IPS-20b (cell line): Measurements from ENCODE around the gene TCF20.

ENCODE experiments used
- H3K27ac ChIP-seq: one replicate; pipeline ENCODE4 v1.5.1; 2013; ENCODE audit warnings: low read length
- H3K27me3 ChIP-seq: 2 replicates; pipeline ENCODE4 v1.6.1; 2013; ENCODE audit warnings: mild to moderate bottlenecking, low read length, inconsistent platforms; ENCODE audit not compliant: insufficient read depth
- H3K36me3 ChIP-seq: 2 replicates; pipeline ENCODE4 v1.6.1; 2013; ENCODE audit warnings: low read depth, mild to moderate bottlenecking, inconsistent platforms, low read length, moderate library complexity; ENCODE audit not compliant: insufficient read depth
- H3K4me1 ChIP-seq: 2 replicates; pipeline ENCODE4 v1.6.1; 2013; ENCODE audit warnings: mild to moderate bottlenecking, control low read depth, inconsistent platforms, low read length, moderate library complexity; ENCODE audit not compliant: insufficient read depth
- H3K4me3 ChIP-seq: 2 replicates; pipeline ENCODE4 v1.5.1; 2013; ENCODE audit warnings: mild to moderate bottlenecking, low read length, inconsistent platforms
- H3K9ac ChIP-seq: 2 replicates; pipeline ENCODE4 v1.6.1; 2013; ENCODE audit warnings: low read depth, mild to moderate bottlenecking, inconsistent platforms, low read length, moderate library complexity
- H3K9me3 ChIP-seq: 2 replicates; pipeline ENCODE4 v1.6.1; 2013; ENCODE audit warnings: mild to moderate bottlenecking, low read depth, low read length, inconsistent platforms; ENCODE audit not compliant: insufficient read depth

The TCF20 gene

GRCh38 chr22:42309865-42310264 is 39.4 kb upstream of the TCF20 start:
- Histone ChIP-seq H3K4me1 (peaks cover 8% of the 10 kb centered on the region; the same call in 1 of the 2 replicates), H3K4me3 (no peak overlapping the region), H3K27me3 (peaks cover 14% of the 10 kb centered on the region), H3K9me3 (no peaks in the 10 kb centered on the region), H3K36me3 (no peaks in the 10 kb centered on the region), H3K9ac (no peak overlapping the region), H3K27ac (no peak overlapping the region)

DNA sequence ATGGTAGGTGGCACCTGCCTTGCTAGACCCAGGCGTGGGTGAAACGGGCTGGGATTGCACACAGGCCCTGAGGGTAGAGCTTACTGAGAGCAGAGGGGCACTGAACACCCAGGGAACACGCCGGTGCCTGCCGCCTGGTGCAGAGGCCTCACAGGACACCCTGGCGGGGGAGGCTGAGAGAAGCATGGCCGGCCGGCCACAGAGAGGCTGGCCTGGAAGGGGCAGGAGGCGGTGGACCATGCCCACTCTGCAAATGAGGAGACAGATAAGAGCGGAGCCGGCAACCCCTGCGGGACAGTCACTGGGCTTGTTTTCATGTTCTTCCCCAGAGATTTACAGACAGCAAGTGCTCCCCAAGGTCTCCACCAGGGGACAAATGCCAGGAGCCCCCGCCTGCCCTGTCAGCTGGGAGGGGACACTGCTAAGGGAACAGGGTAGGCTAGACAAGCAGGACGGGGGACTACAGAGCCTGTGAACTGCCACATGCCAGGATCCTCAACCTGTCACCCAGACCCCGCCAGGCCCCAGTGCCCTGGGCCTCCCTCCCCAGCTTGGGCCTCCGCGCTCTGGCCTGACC is 38.5 kb upstream of the TCF20 start:
- Histone ChIP-seq H3K27me3 (peaks cover 23% of the 10 kb centered on the region), H3K9ac (no peak overlapping the region), H3K4me3 (no peak overlapping the region), H3K27ac (no peak overlapping the region), H3K9me3 (no peaks in the 10 kb centered on the region), H3K4me1 (peaks cover 7% of the 10 kb centered on the region; the same call in 1 of the 2 replicates), H3K36me3 (no peaks in the 10 kb centered on the region)

DNA sequence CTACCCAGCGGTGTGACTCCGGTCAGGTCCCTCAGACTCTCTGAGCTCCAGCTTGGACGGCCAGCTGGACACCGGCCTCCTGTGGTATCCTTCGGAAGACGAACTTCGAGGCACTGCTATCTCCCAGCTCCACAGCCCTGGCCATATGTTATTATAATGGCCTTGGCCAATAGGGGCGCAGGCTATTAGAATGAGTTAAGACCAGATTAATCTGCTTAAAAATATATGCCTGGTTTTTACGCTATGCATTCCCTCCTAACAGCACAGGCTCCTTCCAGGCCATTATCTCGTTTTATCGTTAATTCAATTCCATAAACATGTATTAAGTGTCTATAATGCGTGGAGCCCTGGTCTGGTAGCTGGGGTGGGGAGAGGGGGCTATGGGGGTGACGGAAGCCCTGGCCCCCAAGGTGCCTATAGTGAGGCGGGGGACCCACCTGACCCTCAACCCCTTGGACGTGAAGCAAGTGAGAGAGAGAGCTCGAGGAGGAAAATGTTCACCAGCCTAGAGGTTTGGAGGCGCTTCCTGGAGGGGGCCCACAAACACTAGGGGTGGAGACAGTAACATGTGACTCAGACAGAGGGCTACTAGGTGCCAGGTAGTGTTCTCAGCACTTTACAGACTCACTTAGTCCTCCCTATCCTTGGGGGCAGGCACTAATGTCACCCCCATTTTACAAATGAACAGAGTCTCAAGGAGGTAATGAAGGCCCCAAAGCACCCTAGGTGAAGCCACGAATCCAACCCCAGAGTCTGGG is 37.5 kb upstream of the TCF20 start:
- Histone ChIP-seq H3K9me3 (no peaks in the 10 kb centered on the region), H3K27ac (no peak overlapping the region), H3K4me1 (peaks cover 14% of the 10 kb centered on the region), H3K36me3 (no peaks in the 10 kb centered on the region), H3K9ac (no peak overlapping the region), H3K27me3 (peaks cover 29% of the 10 kb centered on the region), H3K4me3 (no peak overlapping the region)

DNA sequence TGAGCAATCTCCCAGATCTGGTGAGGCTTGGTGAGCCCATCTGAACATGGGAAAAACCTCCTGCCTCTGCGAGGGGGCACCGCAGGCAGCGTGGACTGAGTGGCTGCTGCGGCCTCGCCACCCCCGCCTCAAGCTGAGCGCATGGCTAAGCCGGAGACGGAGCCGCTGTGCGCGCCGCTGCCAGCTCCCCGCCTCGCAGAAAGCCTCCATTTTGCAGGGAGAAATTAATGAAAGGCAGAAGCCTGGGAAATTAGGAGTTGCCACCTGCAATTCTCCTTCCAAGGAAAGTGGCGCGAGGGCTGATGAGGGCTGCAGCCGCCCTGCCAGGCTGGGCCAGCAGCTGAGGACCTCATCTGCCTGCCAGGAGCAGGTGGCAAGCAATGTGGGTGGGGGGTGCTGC is 35.6 kb upstream of the TCF20 start:
- no peak overlapping the region for H3K4me3 ChIP-seq
- H3K4me1 ChIP-seq: peaks cover 17% of the 10 kb centered on the region

DNA sequence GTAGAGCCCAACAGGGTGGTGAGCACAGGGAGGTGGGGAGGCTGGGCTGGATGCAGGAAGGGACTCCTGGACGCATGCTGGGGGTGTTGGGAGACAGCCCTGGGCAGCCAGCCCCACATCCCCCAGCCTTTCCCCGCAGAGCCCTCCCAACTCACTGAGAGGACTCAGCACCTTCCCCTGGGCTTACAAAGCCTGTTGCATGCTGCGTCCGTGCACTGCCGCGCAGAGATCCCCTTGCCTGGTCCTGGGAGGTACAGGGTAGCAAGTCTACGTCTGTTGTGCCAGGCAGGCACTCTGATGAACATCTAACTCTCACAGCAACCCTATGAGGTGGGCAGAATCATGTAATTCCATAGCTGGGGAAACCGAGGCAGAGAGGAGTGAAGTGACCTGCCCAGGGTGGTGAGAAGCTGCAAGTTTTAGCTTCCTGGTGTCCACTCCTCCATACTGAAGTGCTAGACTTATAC is 33.9 kb upstream of the TCF20 start:
- H3K4me1 ChIP-seq: peaks cover 29% of the 10 kb centered on the region
- H3K9ac ChIP-seq: no peak overlapping the region; the same call in 1 of the 2 replicates
- peak overlapping the region; percentile 54; the same call in 1 of the 2 replicates for H3K4me3 ChIP-seq

More for the DNA sequence above, 35.6 kb upstream of the TCF20 start:
- no peaks in the 10 kb centered on the region for H3K36me3 ChIP-seq
- no peak overlapping the region for H3K27ac ChIP-seq
- peaks cover 34% of the 10 kb centered on the region for H3K27me3 ChIP-seq
- no peaks in the 10 kb centered on the region for H3K9me3 ChIP-seq
- no peak overlapping the region for H3K9ac ChIP-seq

DNA sequence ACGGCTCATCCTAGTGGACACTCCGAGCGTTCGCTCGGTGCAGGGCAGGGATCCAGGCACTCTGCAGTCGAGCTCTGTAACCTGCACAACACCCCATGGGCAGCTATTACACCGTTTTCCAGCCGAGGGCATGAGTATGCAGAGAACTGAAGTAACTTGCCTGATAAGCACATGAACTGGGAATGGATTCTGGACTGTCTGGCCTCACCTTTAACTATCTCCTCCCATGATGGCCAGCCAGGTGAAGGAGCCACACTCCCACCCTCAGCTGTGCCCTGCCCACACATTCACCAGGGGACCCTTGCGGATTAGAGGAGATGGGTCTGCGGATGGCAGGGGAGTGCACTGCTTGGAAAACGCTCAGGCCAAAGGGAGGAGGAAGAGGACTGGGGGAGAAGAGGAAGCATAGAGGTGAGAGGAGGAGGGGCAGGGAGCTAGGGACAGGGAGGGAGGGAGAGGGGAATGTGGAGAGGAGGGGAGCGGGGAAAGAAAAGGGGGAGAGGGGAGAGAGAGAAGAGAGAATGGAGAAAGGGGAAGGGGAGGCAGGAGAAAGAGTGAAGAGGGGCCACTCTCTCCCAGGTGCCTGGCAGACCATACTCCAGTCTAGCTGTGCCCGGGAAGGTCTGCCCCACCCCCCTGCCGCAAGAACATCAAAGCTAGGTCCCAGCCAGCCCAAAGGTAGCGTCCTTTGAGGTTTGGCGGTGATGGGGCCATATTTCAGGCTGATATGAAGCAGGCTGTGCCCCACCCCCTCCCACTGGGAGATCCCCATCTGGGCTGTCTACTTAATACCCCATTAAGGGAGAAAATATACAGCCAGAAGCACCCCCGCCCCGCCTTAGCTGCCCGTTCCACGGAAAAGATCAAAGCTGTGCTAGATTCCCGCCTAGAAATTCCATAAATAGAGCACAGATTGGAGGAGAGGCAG is 33.2 kb upstream of the TCF20 start:
- Histone ChIP-seq H3K9me3 (no peaks in the 10 kb centered on the region), H3K9ac (no peak overlapping the region; the same call in 1 of the 2 replicates), H3K36me3 (no peaks in the 10 kb centered on the region), H3K27me3 (peaks cover 34% of the 10 kb centered on the region), H3K4me3 (peak overlapping the region; percentile 54; the same call in 1 of the 2 replicates), H3K27ac (no peak overlapping the region), H3K4me1 (peaks cover 35% of the 10 kb centered on the region)

More for the DNA sequence above, 33.9 kb upstream of the TCF20 start:
- no peaks in the 10 kb centered on the region for H3K9me3 ChIP-seq
- no peaks in the 10 kb centered on the region for H3K36me3 ChIP-seq
- H3K27ac ChIP-seq: no peak overlapping the region
- peaks cover 34% of the 10 kb centered on the region for H3K27me3 ChIP-seq

DNA sequence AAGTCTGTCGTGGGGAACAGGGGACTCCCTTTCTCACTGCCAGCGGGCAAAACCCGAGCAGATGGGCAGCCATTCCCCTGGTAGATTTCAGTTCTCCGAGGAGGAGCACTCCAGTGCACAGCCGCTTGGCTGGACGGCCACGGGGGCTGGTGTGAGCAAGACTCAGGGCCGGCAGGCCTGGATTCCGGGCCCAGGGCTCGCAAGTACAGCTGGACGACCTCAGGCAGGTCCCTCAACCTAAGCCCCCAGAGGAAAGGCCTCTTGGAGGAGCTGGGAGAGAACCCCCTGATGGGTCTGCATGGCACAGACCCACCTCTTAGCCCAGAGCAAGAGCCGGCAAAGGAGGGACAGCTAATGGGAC is 31.3 kb upstream of the TCF20 start:
- Histone ChIP-seq H3K9ac (no peak overlapping the region), H3K9me3 (no peaks in the 10 kb centered on the region), H3K27ac (no peak overlapping the region), H3K4me1 (peaks cover 37% of the 10 kb centered on the region), H3K36me3 (no peaks in the 10 kb centered on the region), H3K4me3 (no peak overlapping the region), H3K27me3 (peaks cover 34% of the 10 kb centered on the region)

- Histone ChIP-seq H3K9ac (no peak overlapping the region), H3K27ac (no peak overlapping the region), H3K27me3 (peaks cover 34% of the 10 kb centered on the region), H3K4me3 (no peak overlapping the region), H3K9me3 (no peaks in the 10 kb centered on the region), H3K36me3 (no peaks in the 10 kb centered on the region), H3K4me1 (peaks cover 39% of the 10 kb centered on the region)
Observed at GRCh38 chr22:42301077-42301741, 30.8 kb upstream of the TCF20 start.

DNA sequence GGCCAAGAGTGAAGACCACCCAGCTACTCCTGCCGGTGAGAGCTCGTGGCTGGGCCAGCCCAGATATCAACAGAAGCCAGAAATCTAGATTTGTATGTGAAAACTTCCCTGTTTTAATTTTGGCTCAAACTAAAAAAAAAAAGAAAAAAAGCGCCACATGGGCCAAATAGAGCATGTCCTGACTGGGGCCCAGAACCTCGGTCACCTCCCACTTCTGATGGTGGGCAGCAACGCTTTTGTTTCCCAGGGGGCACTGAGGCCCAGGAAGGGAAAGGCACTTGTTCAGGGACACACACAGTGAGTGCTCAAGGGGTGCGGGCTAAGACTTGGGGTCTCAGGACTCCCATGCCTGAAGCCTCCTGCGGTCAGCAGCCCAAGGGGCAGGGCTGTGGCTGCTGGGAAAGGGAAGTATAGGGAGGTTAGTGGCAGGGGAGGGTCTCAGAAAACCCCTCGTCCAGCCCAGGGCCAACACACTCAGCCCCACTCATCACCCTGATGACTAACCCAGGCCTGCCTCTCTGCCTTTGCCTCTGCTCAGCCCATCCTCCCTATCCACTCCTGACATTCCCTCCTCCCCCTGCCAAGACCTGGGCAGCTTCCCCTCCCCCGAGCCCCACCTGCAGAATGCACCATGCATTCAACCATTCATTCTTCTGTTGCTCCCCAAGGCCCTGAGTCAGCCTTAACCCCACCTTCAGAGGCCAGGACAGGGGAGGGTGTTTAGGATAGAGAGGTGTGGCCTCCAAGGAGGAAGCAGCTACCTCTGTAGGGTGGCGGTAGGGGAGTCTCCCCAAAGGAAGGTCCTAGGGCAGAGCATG is 30.0 kb upstream of the TCF20 start:
- Histone ChIP-seq H3K4me3 (peak overlapping the region; percentile 56), H3K27ac (peak overlapping the region; percentile 53), H3K9ac (peak overlapping the region; percentile 55), H3K4me1 (peaks cover 39% of the 10 kb centered on the region), H3K9me3 (no peaks in the 10 kb centered on the region), H3K27me3 (peaks cover 32% of the 10 kb centered on the region), H3K36me3 (no peaks in the 10 kb centered on the region)

GRCh38 chr22:42299586-42300258 is 29.3 kb upstream of the TCF20 start:
- Histone ChIP-seq H3K4me3 (peak overlapping the region; percentile 56), H3K9me3 (no peaks in the 10 kb centered on the region), H3K9ac (peak overlapping the region; percentile 55), H3K27ac (peak overlapping the region; percentile 53), H3K36me3 (no peaks in the 10 kb centered on the region), H3K27me3 (peaks cover 24% of the 10 kb centered on the region), H3K4me1 (peaks cover 39% of the 10 kb centered on the region)
